Glutamatergic neuron (in vitro differentiated cells): ENCODE results near the gene ARHGAP10. TPM values are rescaled to one million over a fixed set of nuclear protein-coding genes. Genes with fewer than 3 reads are reported as not detected.

Experiments used
- DNase-seq: peaks from one replicate; pipeline ENCODE4 v3.0.0; 2022
- H3K27ac Mint-ChIP-seq: one replicate; pipeline ENCODE4 v1.8.0; 2020; ENCODE audit warnings: mild to moderate bottlenecking, mixed read lengths, inconsistent platforms; ENCODE audit not compliant: unreplicated experiment
- H3K27me3 Mint-ChIP-seq: one replicate; pipeline ENCODE4 v1.8.0; 2020; ENCODE audit warnings: mild to moderate bottlenecking, moderate library complexity, mixed read lengths, inconsistent platforms; ENCODE audit not compliant: unreplicated experiment
- H3K36me3 Mint-ChIP-seq: one replicate; pipeline ENCODE4 v1.8.0; 2020; ENCODE audit warnings: mild to moderate bottlenecking, mixed read lengths, inconsistent platforms; ENCODE audit not compliant: unreplicated experiment
- H3K4me1 Mint-ChIP-seq: one replicate; pipeline ENCODE4 v1.8.0; 2020; ENCODE audit warnings: mild to moderate bottlenecking, low read depth, mixed read lengths, inconsistent platforms; ENCODE audit not compliant: unreplicated experiment
- H3K4me3 Mint-ChIP-seq: one replicate; pipeline ENCODE4 v1.8.0; 2020; ENCODE audit warnings: mild to moderate bottlenecking, mixed read lengths, inconsistent platforms; ENCODE audit not compliant: unreplicated experiment
- H3K9me3 Mint-ChIP-seq: one replicate; pipeline ENCODE4 v1.8.0; 2020; ENCODE audit warnings: mild to moderate bottlenecking, moderate library complexity, mixed read lengths, inconsistent platforms; ENCODE audit not compliant: unreplicated experiment
- CTCF ChIP-seq: fragments of 200-600 bp; sonication (generic); IDR thresholded peaks from one replicate; pipeline ENCODE4 v1.5.0; 2021; ENCODE audit not compliant: partially characterized antibody, unreplicated experiment
- total RNA-seq: library from RNA; stranded (reverse); fragmentation: NEBNext Ultra II Directional; extraction: Animal tissue kit (Norgen Biotek cat#: 25700); gene quantifications from one replicate; pipeline ENCODE4 v1.2.1, GENCODE V29; 2021; ENCODE audit not compliant: unreplicated experiment

ARHGAP10 gene
- total RNA-seq, 1 donor from 2014 or later, result 19.7 TPM

GRCh38 chr4:148112231-148112982 is 380.5 kb downstream of the ARHGAP10 start:
- Mint-ChIP-seq H3K36me3 (no peaks in the 10 kb centered on the region), H3K4me1 (no peaks in the 10 kb centered on the region), H3K27me3 (no peaks in the 10 kb centered on the region), H3K9me3 (peaks cover 3% of the 10 kb centered on the region), H3K27ac (no peak overlapping the region), H3K4me3 (no peak overlapping the region)
- no peak for TF ChIP-seq CTCF
- no peak for DNase-seq

- no peak for TF ChIP-seq CTCF
- no peak overlapping the region for H3K27ac Mint-ChIP-seq
- no peak for DNase-seq
- H3K36me3 Mint-ChIP-seq, result no peaks in the 10 kb centered on the region
- no peaks in the 10 kb centered on the region for H3K4me1 Mint-ChIP-seq
- no peaks in the 10 kb centered on the region for H3K27me3 Mint-ChIP-seq
- peaks cover 4% of the 10 kb centered on the region for H3K9me3 Mint-ChIP-seq
- H3K4me3 Mint-ChIP-seq, result no peak overlapping the region
Measured at GRCh38 chr4:148114436-148114835, 382.5 kb downstream of the ARHGAP10 start.

DNA sequence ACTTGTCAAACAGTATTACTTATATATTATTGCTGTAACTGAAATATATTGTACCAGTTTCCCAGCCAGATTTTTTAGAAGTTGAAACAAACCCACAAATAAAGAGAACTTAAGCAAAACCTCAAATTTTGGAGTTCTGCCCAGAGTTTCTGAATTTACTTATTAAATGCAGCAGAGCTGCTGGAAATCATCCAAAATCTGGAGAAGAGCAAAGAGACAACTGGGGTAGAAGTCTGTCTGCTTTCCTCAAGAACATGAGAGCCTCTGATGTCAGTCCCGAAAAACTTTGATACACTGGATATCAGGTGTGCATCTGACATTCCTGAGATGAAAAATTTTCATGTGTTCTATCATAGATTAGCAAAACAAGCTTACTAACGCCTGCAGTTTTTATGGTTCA is 384.4 kb downstream of the ARHGAP10 start:
- no peak overlapping the region for H3K27ac Mint-ChIP-seq
- H3K4me1 Mint-ChIP-seq, result no peaks in the 10 kb centered on the region
- no peak for TF ChIP-seq CTCF
- no peaks in the 10 kb centered on the region for H3K36me3 Mint-ChIP-seq
- no peak overlapping the region for H3K4me3 Mint-ChIP-seq
- DNase-seq, result no peak
- peaks cover 3% of the 10 kb centered on the region for H3K9me3 Mint-ChIP-seq
- H3K27me3 Mint-ChIP-seq, result no peaks in the 10 kb centered on the region

GRCh38 chr4:148116969-148117368 is 385.1 kb downstream of the ARHGAP10 start:
- TF ChIP-seq CTCF, result no peak

GRCh38 chr4:148118179-148118578 is 386.3 kb downstream of the ARHGAP10 start:
- Mint-ChIP-seq H3K4me3 (no peak overlapping the region), H3K27ac (no peak overlapping the region), H3K36me3 (peaks cover 8% of the 10 kb centered on the region), H3K27me3 (no peaks in the 10 kb centered on the region), H3K4me1 (no peaks in the 10 kb centered on the region), H3K9me3 (peaks cover 4% of the 10 kb centered on the region)
- DNase-seq, result no peak
- no peak for TF ChIP-seq CTCF

More at GRCh38 chr4:148116969-148117368, 385.1 kb downstream of the ARHGAP10 start:
- H3K4me3 Mint-ChIP-seq, result no peak overlapping the region
- peaks cover 3% of the 10 kb centered on the region for H3K9me3 Mint-ChIP-seq
- no peaks in the 10 kb centered on the region for H3K4me1 Mint-ChIP-seq
- DNase-seq, result no peak
- no peaks in the 10 kb centered on the region for H3K36me3 Mint-ChIP-seq
- H3K27ac Mint-ChIP-seq, result no peak overlapping the region
- no peaks in the 10 kb centered on the region for H3K27me3 Mint-ChIP-seq
